HCT116 (cell line): ENCODE results near the gene ZC3H8. TPM values are rescaled to one million over a fixed set of nuclear protein-coding genes. Genes with fewer than 3 reads are reported as not detected.

Experiments
- ATAC-seq: fragments of 200-7000 bp; cut with Tn5 transposase; 2 replicates; pipeline ENCODE4 v1.9.1; 2020; ENCODE audit warnings: mild to moderate bottlenecking, moderate library complexity
- BruUV-seq: library from RNA; stranded (reverse); fragments of 400-500 nt; replicated peaks from 2 replicates; lab custom pipeline; 2021; lab: Mats Ljungman, UMichigan
- CTCF ChIA-PET: fragments of 300-600 bp; sonication (Branson Sonifier 250); formaldehyde crosslinking; loops from one replicate; lab custom pipeline; 2021; ENCODE audit warnings: antibody characterized with exemption; lab: Charles Lee
- POLR2A ChIA-PET: fragments of 300-600, 350-600 bp; sonication (Branson Sonifier 250); formaldehyde crosslinking; loops from one replicate; lab custom pipeline; 2021; ENCODE audit warnings: antibody characterized with exemption; lab: Charles Lee
- RAD21 ChIA-PET, 2 experiments: fragments of 300-600 bp; sonication (Branson Sonifier 250); formaldehyde crosslinking; loops; one replicate each; lab custom pipeline; 2023; ENCODE audit warnings: low total read pairs in 2 of 2; ENCODE audit not compliant: uncharacterized antibody in 2 of 2, unreplicated experiment in 2 of 2, low non-redundant PET in 1 of 2; lab: Charles Lee
- DNase-seq: peaks from one replicate; pipeline ENCODE4 v3.0.0-alpha.2; 2010; ENCODE audit warnings: low read depth, low spot score
- H2AFZ ChIP-seq: fragments of 200-600 bp; shearing (Covaris generic), sonication (generic); 2 replicates; pipeline ENCODE4 v1.6.1; 2017; ENCODE audit warnings: low read depth, mixed run types, mixed read lengths, antibody characterized with exemption, low read length; ENCODE audit not compliant: poor library complexity, severe bottlenecking
- H3K27ac ChIP-seq: 2 replicates; pipeline ENCODE4 v1.5.1; 2012; ENCODE audit warnings: low read depth, low read length
- H3K27me3 ChIP-seq: fragments of 200-600 bp; sonication (generic); 2 replicates; pipeline ENCODE4 v1.6.1; 2016; ENCODE audit warnings: mixed run types, low read length, mixed read lengths; ENCODE audit not compliant: insufficient read depth
- H3K36me3 ChIP-seq, 2 experiments: fragments of 200-500 bp in 1 of 2; fragments of 200-600 bp in 1 of 2; sonication (Bioruptor generic) in 1 of 2; sonication (generic) in 1 of 2; 2 replicates each; pipeline versions ENCODE4 v1.5.1 to v1.6.1; 2014 to 2016; ENCODE audit warnings: low read length in 2 of 2, inconsistent platforms in 1 of 2, mixed read lengths in 1 of 2, mixed run types in 1 of 2; ENCODE audit not compliant: insufficient read depth in 2 of 2, control insufficient read depth in 1 of 2
- H3K4me1 ChIP-seq, 2 experiments: fragments of 200-600 bp in 1 of 2; sonication (generic) in 1 of 2; 2 replicates each; pipeline versions ENCODE4 v1.5.1 to v1.6.1; 2012 to 2017; ENCODE audit warnings: low read length in 2 of 2, inconsistent platforms in 1 of 2, mild to moderate bottlenecking in 1 of 2, mixed read lengths in 1 of 2, mixed run types in 1 of 2, moderate library complexity in 1 of 2; ENCODE audit not compliant: insufficient read depth in 2 of 2, control insufficient read depth in 1 of 2
- H3K4me2 ChIP-seq: fragments of 200-600 bp; sonication (generic); 2 replicates; pipeline ENCODE4 v1.6.1; 2017; ENCODE audit warnings: mixed run types, low read length, mixed read lengths
- H3K4me3 ChIP-seq, 2 experiments: fragments of 200-600 bp in 1 of 2; sonication (generic) in 1 of 2; replicated peaks in 1 of 2; 2 replicates each; pipeline ENCODE4 v1.5.1; 2011 to 2016; ENCODE audit warnings: low read length in 2 of 2, control low read depth in 1 of 2, low read depth in 1 of 2, mild to moderate bottlenecking in 1 of 2, mixed read lengths in 1 of 2, mixed run types in 1 of 2
- H3K79me2 ChIP-seq: fragments of 200-600 bp; sonication (generic); 2 replicates; pipeline ENCODE4 v1.6.1; 2017; ENCODE audit warnings: mild to moderate bottlenecking, mixed run types, low read length, moderate library complexity, mixed read lengths; ENCODE audit not compliant: insufficient read depth
- H3K9ac ChIP-seq: fragments of 200-600 bp; sonication (generic); 2 replicates; pipeline ENCODE4 v1.6.1; 2016; ENCODE audit warnings: low read length, mixed read lengths
- H3K9me2 ChIP-seq: fragments of 200-600 bp; sonication (generic), shearing (Covaris generic); 2 replicates; pipeline ENCODE4 v1.6.1; 2017; ENCODE audit warnings: mixed run types, mild to moderate bottlenecking, moderate library complexity; ENCODE audit not compliant: insufficient read depth
- H3K9me3 ChIP-seq, 2 experiments: fragments of 200-500 bp in 1 of 2; fragments of 200-600 bp in 1 of 2; sonication (Bioruptor generic) in 1 of 2; sonication (generic) in 1 of 2; 2 replicates each; pipeline ENCODE4 v1.6.1; 2014 to 2017; ENCODE audit warnings: low read length in 2 of 2, mixed read lengths in 2 of 2, inconsistent platforms in 1 of 2, low read depth in 1 of 2, mild to moderate bottlenecking in 1 of 2, mixed run types in 1 of 2, moderate library complexity in 1 of 2; ENCODE audit not compliant: control insufficient read depth in 1 of 2, insufficient read depth in 1 of 2
- H4K20me1 ChIP-seq: fragments of 200-600 bp; sonication (generic), shearing (Covaris generic); 2 replicates; pipeline ENCODE4 v1.6.1; 2017; ENCODE audit warnings: mixed run types, mild to moderate bottlenecking, moderate library complexity; ENCODE audit not compliant: insufficient read depth
- CBX3 ChIP-seq: IDR thresholded peaks from 2 replicates; pipeline ENCODE4 v1.6.1; 2012; ENCODE audit warnings: low read depth
- CEBPB ChIP-seq: IDR thresholded peaks from 2 replicates; pipeline ENCODE4 v1.6.1; 2012; ENCODE audit warnings: low read depth
- EGR1 ChIP-seq: IDR thresholded peaks from 2 replicates; pipeline ENCODE4 v1.6.1; 2012; ENCODE audit warnings: low read depth
- EZH2 ChIP-seq: fragments of 200-600 bp; sonication (generic); IDR thresholded peaks from 2 replicates; pipeline ENCODE4 v1.6.1; 2017; ENCODE audit warnings: antibody characterized with exemption, mixed run types
- EZH2phosphoT487 ChIP-seq: fragments of 200-600 bp; IDR thresholded peaks from 2 replicates; pipeline ENCODE4 v1.6.1; 2018; ENCODE audit warnings: antibody characterized with exemption, borderline replicate concordance
- FOSL1 ChIP-seq: IDR thresholded peaks from 2 replicates; pipeline ENCODE4 v1.6.1; 2012; ENCODE audit warnings: low read depth
- JUND ChIP-seq: IDR thresholded peaks from 2 replicates; pipeline ENCODE4 v1.6.1; 2012
- POLR2A ChIP-seq: IDR thresholded peaks from 2 replicates; pipeline ENCODE4 v1.7.0; 2011; ENCODE audit warnings: borderline replicate concordance; ENCODE audit not compliant: insufficient read depth, insufficient read length; ENCODE audit errors: extremely low read depth
- POLR2AphosphoS5 ChIP-seq: IDR thresholded peaks from 2 replicates; pipeline ENCODE4 v1.6.1; 2011; ENCODE audit warnings: mild to moderate bottlenecking, low read depth, low read length, moderate library complexity
- RAD21 ChIP-seq: IDR thresholded peaks from 2 replicates; pipeline ENCODE4 v1.6.1; 2012; ENCODE audit warnings: low read depth, mild to moderate bottlenecking
- REST ChIP-seq: IDR thresholded peaks from 2 replicates; pipeline ENCODE4 v1.6.1; 2012; ENCODE audit warnings: low read depth
- SIN3A ChIP-seq: IDR thresholded peaks from 2 replicates; pipeline ENCODE4 v1.6.1; 2012; ENCODE audit warnings: low read depth
- SP1 ChIP-seq: IDR thresholded peaks from 2 replicates; pipeline ENCODE4 v1.6.1; 2012; ENCODE audit warnings: low read depth
- SRF ChIP-seq: IDR thresholded peaks from 2 replicates; pipeline ENCODE4 v1.6.1; 2012; ENCODE audit warnings: low read depth
- TCF7L2 ChIP-seq: IDR thresholded peaks from 2 replicates; pipeline ENCODE4 v1.7.0; 2011; ENCODE audit warnings: borderline replicate concordance, inconsistent platforms; ENCODE audit not compliant: insufficient read depth, insufficient read length; ENCODE audit errors: extremely low read depth
- YY1 ChIP-seq: IDR thresholded peaks from 2 replicates; pipeline ENCODE4 v1.6.1; 2011; ENCODE audit warnings: low read length, low read depth, moderate library complexity, mild to moderate bottlenecking; ENCODE audit not compliant: insufficient replicate concordance; ENCODE audit errors: extremely low read depth
- ZBTB33 ChIP-seq: IDR thresholded peaks from 2 replicates; pipeline ENCODE4 v1.6.1; 2011; ENCODE audit warnings: mild to moderate bottlenecking, low read length, moderate library complexity; ENCODE audit not compliant: insufficient replicate concordance; ENCODE audit errors: extremely low read depth
- ZNF274 ChIP-seq: fragments of 200-500 bp; sonication (Bioruptor generic); IDR thresholded peaks from 2 replicates; pipeline ENCODE4 v1.6.1; 2014; ENCODE audit warnings: mild to moderate bottlenecking, low read depth, low read length, inconsistent platforms
- intact Hi-C: fragments of 100-400 bp; cut with micrococcal nuclease; formaldehyde crosslinking; loops from 2 replicates; pipeline ENCODE4 v1.10.0; 2022
- total RNA-seq: library from RNA; stranded (reverse); gene quantifications from one replicate; pipeline ENCODE4 v1.2.1, GENCODE V29; 2021; ENCODE audit not compliant: unreplicated experiment
- TF ChIP-seq, protein P1 (sequence below): IDR thresholded peaks from 2 replicates; pipeline ENCODE4 v1.6.1; 2012

The ZC3H8 gene
- total RNA-seq, 1 experiment from 2014 or later, result 13.4 TPM

GRCh38 chr2:112195950-112196349 is 58.9 kb downstream of the ZC3H8 start:
- no peak for TF ChIP-seq POLR2A
- TF ChIP-seq CEBPB, result no peak
- TF ChIP-seq RAD21, result no peak
- no peak for TF ChIP-seq EZH2
- TF ChIP-seq EZH2phosphoT487, result no peak
- TF ChIP-seq REST, result no peak
- TF ChIP-seq SIN3A, result no peak
- no peak for TF ChIP-seq JUND
- TF ChIP-seq SP1, result no peak
- TF ChIP-seq SRF, result no peak
- no peak for TF ChIP-seq ZNF274
- TF ChIP-seq FOSL1, result no peak
- TF ChIP-seq CBX3, result no peak
- TF ChIP-seq YY1, result no peak
- no peak for TF ChIP-seq ZBTB33
- TF ChIP-seq, protein P1, sequence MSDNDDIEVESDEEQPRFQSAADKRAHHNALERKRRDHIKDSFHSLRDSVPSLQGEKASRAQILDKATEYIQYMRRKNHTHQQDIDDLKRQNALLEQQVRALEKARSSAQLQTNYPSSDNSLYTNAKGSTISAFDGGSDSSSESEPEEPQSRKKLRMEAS, result no peak
- no peak for TF ChIP-seq EGR1
- TF ChIP-seq TCF7L2, result no peak
- TF ChIP-seq POLR2AphosphoS5, result no peak
- Histone ChIP-seq H3K79me2 (no peaks in the 10 kb centered on the region), H3K27ac (no peak overlapping the region), H4K20me1 (no peaks in the 10 kb centered on the region), H3K9me2 (no peaks in the 10 kb centered on the region), H3K36me3 (no peaks in the 10 kb centered on the region), H3K4me3 (no peak overlapping the region), H3K9me3 (no peaks in the 10 kb centered on the region), H3K4me1 (no peaks in the 10 kb centered on the region), H2AFZ (no peak overlapping the region), H3K27me3 (no peaks in the 10 kb centered on the region), H3K9ac (no peak overlapping the region), H3K4me2 (no peak overlapping the region)
- DNase-seq (no peak), ATAC-seq (no peak)
- POLR2A ChIA-PET, result no interaction called here
- CTCF ChIA-PET, result no interaction called here
- RAD21 ChIA-PET, result no interaction called here
- intact Hi-C loops, result no loop called here
- no TSS peak for BruUV-seq
